ENCODE data around the gene TTLL8. TPM values are rescaled to one million over a fixed set of nuclear protein-coding genes. Genes with fewer than 3 reads are reported as not detected.

The TTLL8 gene
- total RNA-seq, 4 donors from 2014 or later = not detected

- peaks cover 0 to 65% (median 6%) of the 10 kb centered on the region in 4 donors for H3K27me3 ChIP-seq
- intact Hi-C loops (cut with DNase I) = no loop called here
- WGBS = 77% methylated on average over 10 of the region's 10 CpGs
- no peaks in the 10 kb centered on the region for H3K36me3 ChIP-seq
- DNase-seq (ENCODE audit: extremely low spot score) = no peak
- no peak overlapping the region for H3K4me3 ChIP-seq
- no peaks in the 10 kb centered on the region for H3K9me3 ChIP-seq
- TF ChIP-seq CTCF (IDR thresholded peaks at IDR 0.05) (no peak), POLR2AphosphoS5 (IDR thresholded peaks at IDR 0.05) (no peak), EP300 (IDR thresholded peaks at IDR 0.05) (no peak), POLR2A (IDR thresholded peaks at IDR 0.05; ENCODE audit: low read depth) (no peak)
- no peak overlapping the region for H3K27ac ChIP-seq (replicated peaks in 1 of 4)
- H3K4me1 ChIP-seq = no peaks in the 10 kb centered on the region
Observed at GRCh38 chr22:50084080-50084477, 26.0 kb upstream of the TTLL8 start.

- no peak overlapping the region for H3K27ac ChIP-seq (replicated peaks in 1 of 4)
- no peak for TF ChIP-seq CTCF (IDR thresholded peaks at IDR 0.05)
- no peak for TF ChIP-seq POLR2A (IDR thresholded peaks at IDR 0.05; ENCODE audit: low read depth)
- no peak for TF ChIP-seq EP300 (IDR thresholded peaks at IDR 0.05)
- TF ChIP-seq POLR2AphosphoS5 (IDR thresholded peaks at IDR 0.05) = no peak
- no peaks in the 10 kb centered on the region for H3K9me3 ChIP-seq
- intact Hi-C loops (cut with DNase I) = no loop called here
- no peak overlapping the region for H3K4me3 ChIP-seq
- H3K4me1 ChIP-seq = no peaks in the 10 kb centered on the region
- peaks cover 0 to 64% (median 4%) of the 10 kb centered on the region in 4 donors for H3K27me3 ChIP-seq
- no peak for DNase-seq (ENCODE audit: extremely low spot score)
- no peaks in the 10 kb centered on the region for H3K36me3 ChIP-seq
- 63% methylated on average over 17 of the region's 18 CpGs for WGBS
Observed at GRCh38 chr22:50083462-50084079, 25.5 kb upstream of the TTLL8 start.

GRCh38 chr22:50082961-50083461 lies 24.9 kb upstream of the TTLL8 start:
- TF ChIP-seq EP300 (IDR thresholded peaks at IDR 0.05) = no peak
- H3K36me3 ChIP-seq = no peaks in the 10 kb centered on the region
- H3K27ac ChIP-seq (replicated peaks in 1 of 4) = no peak overlapping the region
- peaks cover 0 to 60% (median 4%) of the 10 kb centered on the region in 4 donors for H3K27me3 ChIP-seq
- intact Hi-C loops (cut with DNase I) = no loop called here
- 89% methylated on average over 21 of the region's 21 CpGs for WGBS
- H3K4me1 ChIP-seq = no peaks in the 10 kb centered on the region
- H3K4me3 ChIP-seq = no peak overlapping the region
- DNase-seq (ENCODE audit: extremely low spot score) = no peak
- no peaks in the 10 kb centered on the region for H3K9me3 ChIP-seq

GRCh38 chr22:50082197-50082715 lies 24.2 kb upstream of the TTLL8 start:
- peaks cover 0 to 52% (median 2%) of the 10 kb centered on the region in 4 donors for H3K27me3 ChIP-seq
- DNase-seq (ENCODE audit: extremely low spot score) = no peak
- TF ChIP-seq CTCF (IDR thresholded peaks at IDR 0.05) = no peak
- no peak for TF ChIP-seq POLR2AphosphoS5 (IDR thresholded peaks at IDR 0.05)
- TF ChIP-seq POLR2A (IDR thresholded peaks at IDR 0.05; ENCODE audit: low read depth) = no peak
- no peak for TF ChIP-seq EP300 (IDR thresholded peaks at IDR 0.05)
- H3K27ac ChIP-seq (replicated peaks in 1 of 4) = no peak overlapping the region
- intact Hi-C loops (cut with DNase I) = no loop called here
- no peaks in the 10 kb centered on the region for H3K36me3 ChIP-seq
- WGBS = 92% methylated on average over 18 of the region's 18 CpGs
- no peaks in the 10 kb centered on the region for H3K9me3 ChIP-seq
- H3K4me1 ChIP-seq = no peaks in the 10 kb centered on the region
- H3K4me3 ChIP-seq = no peak overlapping the region

- WGBS = 91% methylated on average over 20 of the region's 27 CpGs
- H3K36me3 ChIP-seq = no peaks in the 10 kb centered on the region
- no peak overlapping the region for H3K27ac ChIP-seq (replicated peaks in 1 of 4)
- peaks cover 0 to 46% (median 2%) of the 10 kb centered on the region in 4 donors for H3K27me3 ChIP-seq
- TF ChIP-seq POLR2A (IDR thresholded peaks at IDR 0.05; ENCODE audit: low read depth) = no peak
- TF ChIP-seq POLR2AphosphoS5 (IDR thresholded peaks at IDR 0.05) = no peak
- no peak for TF ChIP-seq CTCF (IDR thresholded peaks at IDR 0.05)
- no peak for TF ChIP-seq EP300 (IDR thresholded peaks at IDR 0.05)
- DNase-seq (ENCODE audit: extremely low spot score) = no peak
- no peaks in the 10 kb centered on the region for H3K4me1 ChIP-seq
- intact Hi-C loops (cut with DNase I) = no loop called here
- no peak overlapping the region for H3K4me3 ChIP-seq
- no peaks in the 10 kb centered on the region for H3K9me3 ChIP-seq
Observed at GRCh38 chr22:50081426-50082196, 23.5 kb upstream of the TTLL8 start.

All from esophagus muscularis mucosa (tissue), 4 donors.